Left ventricle myocardium inferior (tissue), 1 donor: ENCODE measurements around the gene CTNNA1. TPM values are rescaled to one million over a fixed set of nuclear protein-coding genes. Genes with fewer than 3 reads are reported as not detected.

ENCODE experiments used
- DNase-seq: peaks from one replicate; pipeline ENCODE4 v3.0.0-alpha.2; 2020
- H3K27ac ChIP-seq: fragments of 200-600 bp; replicated peaks from 2 replicates; pipeline ENCODE4 v1.8.0; 2021
- H3K27me3 ChIP-seq: fragments of 200-600 bp; 2 replicates; pipeline ENCODE4 v1.8.0; 2021; ENCODE audit warnings: low read depth
- H3K36me3 ChIP-seq: fragments of 200-600 bp; 2 replicates; pipeline ENCODE4 v1.8.0; 2021
- H3K4me1 ChIP-seq: fragments of 200-600 bp; 2 replicates; pipeline ENCODE4 v1.8.0; 2021
- H3K4me3 ChIP-seq: fragments of 200-600 bp; 2 replicates; pipeline ENCODE4 v1.8.0; 2021; ENCODE audit warnings: mild to moderate bottlenecking, moderate library complexity
- H3K9me3 ChIP-seq: fragments of 200-600 bp; replicated peaks from 2 replicates; pipeline ENCODE4 v1.8.0; 2021
- intact Hi-C: fragments of 100-400 bp; cut with micrococcal nuclease; formaldehyde crosslinking; loops from one replicate; pipeline ENCODE4 v1.11.0; 2022
- total RNA-seq: library from RNA; stranded (reverse); fragmentation: NEBNext Ultra II Directional; extraction: Animal tissue kit (Norgen Biotek cat#: 25700); gene quantifications from one replicate; pipeline ENCODE4 v1.2.1, GENCODE V29; 2021
- TF ChIP-seq, protein P1 (sequence below): fragments of 200-600 bp; IDR thresholded peaks from 2 replicates; pipeline ENCODE4 v1.8.0; 2021; ENCODE audit warnings: antibody characterized with exemption, mild to moderate bottlenecking, borderline replicate concordance
- donor health status: DM: no; HTN: yes; CAD: no; lungs with severe emphysema.

Gene CTNNA1
- total RNA-seq, 1 donor from 2014 or later, result 341 TPM

DNA sequence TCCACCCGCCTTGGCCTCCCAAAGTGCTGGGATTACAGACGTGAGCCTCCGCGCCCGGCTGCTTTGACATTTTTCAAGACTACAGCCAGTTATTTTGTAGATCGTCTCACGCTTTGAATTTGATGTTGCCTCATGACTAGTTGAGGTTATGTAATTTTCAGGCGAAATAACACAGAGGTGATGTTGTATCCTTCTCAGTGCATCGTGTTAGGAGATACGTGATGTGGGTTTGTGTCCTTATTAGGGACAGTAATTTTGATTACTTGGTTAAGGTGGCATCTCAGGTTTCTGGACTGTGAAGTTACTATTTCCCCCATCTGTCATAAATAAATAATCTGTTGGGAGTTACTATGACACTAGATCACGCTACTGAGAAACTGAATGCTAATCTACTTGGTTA lies 25.0 kb downstream of the CTNNA1 start:
- TF ChIP-seq, protein P1, sequence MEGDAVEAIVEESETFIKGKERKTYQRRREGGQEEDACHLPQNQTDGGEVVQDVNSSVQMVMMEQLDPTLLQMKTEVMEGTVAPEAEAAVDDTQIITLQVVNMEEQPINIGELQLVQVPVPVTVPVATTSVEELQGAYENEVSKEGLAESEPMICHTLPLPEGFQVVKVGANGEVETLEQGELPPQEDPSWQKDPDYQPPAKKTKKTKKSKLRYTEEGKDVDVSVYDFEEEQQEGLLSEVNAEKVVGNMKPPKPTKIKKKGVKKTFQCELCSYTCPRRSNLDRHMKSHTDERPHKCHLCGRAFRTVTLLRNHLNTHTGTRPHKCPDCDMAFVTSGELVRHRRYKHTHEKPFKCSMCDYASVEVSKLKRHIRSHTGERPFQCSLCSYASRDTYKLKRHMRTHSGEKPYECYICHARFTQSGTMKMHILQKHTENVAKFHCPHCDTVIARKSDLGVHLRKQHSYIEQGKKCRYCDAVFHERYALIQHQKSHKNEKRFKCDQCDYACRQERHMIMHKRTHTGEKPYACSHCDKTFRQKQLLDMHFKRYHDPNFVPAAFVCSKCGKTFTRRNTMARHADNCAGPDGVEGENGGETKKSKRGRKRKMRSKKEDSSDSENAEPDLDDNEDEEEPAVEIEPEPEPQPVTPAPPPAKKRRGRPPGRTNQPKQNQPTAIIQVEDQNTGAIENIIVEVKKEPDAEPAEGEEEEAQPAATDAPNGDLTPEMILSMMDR, result no peak
- peaks cover 69% of the 10 kb centered on the region for H3K4me1 ChIP-seq
- DNase-seq, result no peak
- no peaks in the 10 kb centered on the region for H3K9me3 ChIP-seq
- no peaks in the 10 kb centered on the region for H3K27me3 ChIP-seq
- intact Hi-C loops, result no loop called here
- H3K27ac ChIP-seq, result no peak overlapping the region
- H3K36me3 ChIP-seq, result peaks cover 22% of the 10 kb centered on the region
- no peak overlapping the region for H3K4me3 ChIP-seq

DNA sequence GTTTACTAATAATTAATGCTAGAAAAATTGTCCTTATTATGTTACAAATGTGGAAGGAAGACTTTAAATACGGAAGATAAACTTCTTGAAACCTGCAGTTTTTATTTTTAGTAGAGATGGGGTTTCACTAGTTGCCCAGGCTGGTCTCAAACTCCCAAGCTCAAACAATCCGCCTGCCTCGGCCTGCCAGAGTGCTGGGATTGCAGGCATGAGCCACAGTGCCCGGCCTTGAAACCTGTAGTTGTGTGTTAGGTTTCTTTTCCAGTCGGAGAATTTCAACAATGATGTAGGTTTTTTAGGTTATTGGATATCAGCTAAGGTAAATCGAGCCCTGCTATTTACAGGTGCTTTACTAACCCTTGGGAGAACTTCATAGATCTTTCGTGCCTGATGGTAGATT lies 30.8 kb downstream of the CTNNA1 start:
- TF ChIP-seq, protein P1, result no peak
- Histone ChIP-seq H3K27ac (no peak overlapping the region), H3K4me3 (no peak overlapping the region), H3K27me3 (no peaks in the 10 kb centered on the region), H3K36me3 (peaks cover 42% of the 10 kb centered on the region), H3K4me1 (peaks cover 90% of the 10 kb centered on the region), H3K9me3 (no peaks in the 10 kb centered on the region)
- intact Hi-C loops, result no loop called here
- no peak for DNase-seq

DNA sequence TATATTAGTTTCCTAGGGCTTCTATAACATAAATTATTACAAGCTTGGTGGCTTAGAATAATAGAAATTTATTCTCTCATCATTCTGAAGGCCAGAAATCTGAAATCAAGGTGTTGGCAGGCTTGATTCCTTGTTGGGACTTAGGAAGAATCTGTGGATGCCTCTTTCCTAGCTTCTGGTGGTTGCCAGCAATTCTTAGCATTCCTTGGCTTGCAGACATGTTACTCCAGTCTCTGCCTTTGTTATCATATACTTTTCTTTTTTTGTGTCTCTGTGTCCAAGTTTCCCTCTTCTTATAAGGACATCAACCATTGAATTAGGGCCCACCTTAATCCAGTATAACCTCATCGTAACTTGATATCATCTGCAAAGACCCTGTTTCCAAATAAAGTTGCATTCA lies 31.4 kb downstream of the CTNNA1 start:
- TF ChIP-seq, protein P1, result no peak
- no peak overlapping the region for H3K27ac ChIP-seq

DNA sequence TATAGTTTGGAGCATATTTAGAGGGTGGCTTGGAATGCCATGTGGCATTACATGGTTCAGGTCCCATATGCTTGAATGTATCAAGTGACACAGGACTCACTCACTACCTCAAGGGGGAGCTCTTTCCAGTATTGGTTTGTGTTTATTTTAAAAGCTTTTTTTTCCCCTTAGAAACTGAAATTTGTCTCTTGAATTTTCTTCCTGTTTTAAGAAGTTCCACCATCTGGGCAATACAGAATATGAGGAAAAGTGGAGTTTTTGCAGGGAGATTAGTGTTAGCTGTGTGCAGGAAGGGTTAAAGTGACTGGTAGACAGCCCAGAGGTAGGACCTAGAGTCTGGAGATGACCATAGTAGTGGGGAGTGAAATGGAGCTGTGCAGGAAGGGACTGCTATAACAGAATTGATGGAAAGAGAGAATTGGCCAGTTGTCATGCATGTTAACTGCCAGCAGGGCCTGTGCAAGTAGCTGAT lies 36.6 kb downstream of the CTNNA1 start:
- no peak for DNase-seq
- intact Hi-C loops, result no loop called here
- Histone ChIP-seq H3K27me3 (no peaks in the 10 kb centered on the region), H3K4me3 (no peak overlapping the region), H3K36me3 (peaks cover 13% of the 10 kb centered on the region), H3K27ac (no peak overlapping the region), H3K9me3 (no peaks in the 10 kb centered on the region), H3K4me1 (peaks cover 97% of the 10 kb centered on the region)
- TF ChIP-seq, protein P1, result peak; percentile 66

More for the DNA sequence above, 31.4 kb downstream of the CTNNA1 start:
- peaks cover 42% of the 10 kb centered on the region for H3K36me3 ChIP-seq
- intact Hi-C loops, result no loop called here
- H3K27me3 ChIP-seq, result no peaks in the 10 kb centered on the region
- DNase-seq, result no peak
- H3K9me3 ChIP-seq, result no peaks in the 10 kb centered on the region
- H3K4me3 ChIP-seq, result no peak overlapping the region
- H3K4me1 ChIP-seq, result peaks cover 90% of the 10 kb centered on the region

DNA sequence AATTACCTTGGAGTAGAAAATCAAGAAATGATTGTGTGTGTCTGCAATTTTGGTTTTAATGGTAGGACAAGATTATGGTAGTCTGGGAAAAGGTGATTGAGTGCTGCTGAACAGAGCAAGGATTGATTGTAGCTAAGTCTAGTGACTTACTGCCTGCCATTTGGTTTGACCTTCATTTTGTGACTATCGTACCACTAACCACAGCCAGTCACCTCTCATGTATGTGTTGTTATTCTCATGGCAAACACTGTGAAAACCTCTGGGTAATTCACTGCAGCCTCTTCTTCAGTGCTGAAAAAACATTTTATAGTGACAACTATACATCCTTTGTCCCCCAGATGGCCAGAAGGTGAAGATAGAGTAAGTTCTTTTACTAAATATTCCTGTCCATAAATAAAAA lies 37.5 kb downstream of the CTNNA1 start:
- peaks cover 11% of the 10 kb centered on the region for H3K36me3 ChIP-seq
- peaks cover 100% of the 10 kb centered on the region for H3K4me1 ChIP-seq
- no peak overlapping the region for H3K4me3 ChIP-seq
- no peak for DNase-seq
- no peaks in the 10 kb centered on the region for H3K27me3 ChIP-seq
- peak overlapping the region; percentile 39 for H3K27ac ChIP-seq
- intact Hi-C loops, result no loop called here
- TF ChIP-seq, protein P1, result no peak
- H3K9me3 ChIP-seq, result no peaks in the 10 kb centered on the region
